ENCODE data around the gene PDE4DIP.
"Not testable (repeated sequence)": the region's sequence is repeated elsewhere in the genome, so short reads cannot be mapped to it uniquely, and the experiment has no call there.

GRCh38 chr1:148862590-148862989 is 18.4 kb downstream of the PDE4DIP start:
- TF ChIP-seq, protein P1, sequence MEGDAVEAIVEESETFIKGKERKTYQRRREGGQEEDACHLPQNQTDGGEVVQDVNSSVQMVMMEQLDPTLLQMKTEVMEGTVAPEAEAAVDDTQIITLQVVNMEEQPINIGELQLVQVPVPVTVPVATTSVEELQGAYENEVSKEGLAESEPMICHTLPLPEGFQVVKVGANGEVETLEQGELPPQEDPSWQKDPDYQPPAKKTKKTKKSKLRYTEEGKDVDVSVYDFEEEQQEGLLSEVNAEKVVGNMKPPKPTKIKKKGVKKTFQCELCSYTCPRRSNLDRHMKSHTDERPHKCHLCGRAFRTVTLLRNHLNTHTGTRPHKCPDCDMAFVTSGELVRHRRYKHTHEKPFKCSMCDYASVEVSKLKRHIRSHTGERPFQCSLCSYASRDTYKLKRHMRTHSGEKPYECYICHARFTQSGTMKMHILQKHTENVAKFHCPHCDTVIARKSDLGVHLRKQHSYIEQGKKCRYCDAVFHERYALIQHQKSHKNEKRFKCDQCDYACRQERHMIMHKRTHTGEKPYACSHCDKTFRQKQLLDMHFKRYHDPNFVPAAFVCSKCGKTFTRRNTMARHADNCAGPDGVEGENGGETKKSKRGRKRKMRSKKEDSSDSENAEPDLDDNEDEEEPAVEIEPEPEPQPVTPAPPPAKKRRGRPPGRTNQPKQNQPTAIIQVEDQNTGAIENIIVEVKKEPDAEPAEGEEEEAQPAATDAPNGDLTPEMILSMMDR (IDR thresholded peaks at IDR 0.05; ENCODE audit: poor library complexity, severe bottlenecking), result not testable (repeated sequence)
- not testable (repeated sequence) for TF ChIP-seq RAD21 (conservative IDR thresholded peaks at IDR 0.05); EZH2 (IDR thresholded peaks at IDR 0.05; ENCODE audit: borderline replicate concordance, insufficient read depth, low read length, poor library complexity, severe bottlenecking); EP300 (conservative IDR thresholded peaks at IDR 0.05; ENCODE audit: poor library complexity, severe bottlenecking); REST (IDR thresholded peaks at IDR 0.05; ENCODE audit: borderline replicate concordance)

Measured in neural cell (in vitro differentiated cells).